Endothelial cell of umbilical vein (primary cell): ENCODE data around the gene ULK4.

ENCODE experiments used
- CTCF ChIP-seq, 2 donors: IDR thresholded peaks; 1 replicate in 1 of 2; 2 replicates in 1 of 2; pipeline ENCODE4 v1.5.1; 2011; ENCODE audit warnings: low read length in 2 of 2, mild to moderate bottlenecking in 2 of 2, moderate library complexity in 2 of 2, control low read depth in 1 of 2, inconsistent platforms in 1 of 2, low read depth in 1 of 2; ENCODE audit not compliant: insufficient read depth in 1 of 2; ENCODE audit errors: extremely low read depth in 1 of 2
- EZH2 ChIP-seq: IDR thresholded peaks from 2 replicates; pipeline ENCODE4 v1.6.1; 2012; ENCODE audit warnings: borderline replicate concordance, low read depth, mild to moderate bottlenecking, moderate library complexity, low read length, inconsistent platforms; ENCODE audit not compliant: severe bottlenecking
- POLR2AphosphoS5 ChIP-seq: IDR thresholded peaks from 2 replicates; pipeline ENCODE4 v1.6.1; 2012; ENCODE audit warnings: low read depth, mild to moderate bottlenecking, control low read depth, low read length, moderate library complexity; ENCODE audit not compliant: insufficient read depth

GRCh38 chr3:41933154-41933676 lies 28.7 kb downstream of the ULK4 start:
- TF ChIP-seq POLR2AphosphoS5: no peak
- TF ChIP-seq EZH2: no peak
- no peak for TF ChIP-seq CTCF (IDR thresholded peaks at IDR 0.05; ENCODE audit: extremely low read depth in 1 of 2, insufficient read depth in 1 of 2, low read depth in 1 of 2, low read length in 2 of 2)
